Astrocyte (in vitro differentiated cells and primary cell): ENCODE measurements around the gene NLGN1. TPM values are rescaled to one million over a fixed set of nuclear protein-coding genes. Genes with fewer than 3 reads are reported as not detected.
A peak's percentile ranks its signal among the peaks of the same experiment; 100 is the strongest.

Experiments
- DNase-seq: peaks from one replicate; pipeline ENCODE4 v3.0.0-alpha.2; 2010; ENCODE audit warnings: low read depth
- FAIRE-seq: peaks from 2 replicates; lab custom pipeline; 2011; peaks lifted over from hg19 to GRCh38; lab: Jason Lieb, UNC
- H2AFZ ChIP-seq: 2 replicates; pipeline ENCODE4 v1.6.0; 2012; ENCODE audit warnings: low read depth, low read length, inconsistent platforms
- H3K27ac ChIP-seq: 2 replicates; pipeline ENCODE4 v1.5.1; 2011; ENCODE audit warnings: low read depth, low read length, inconsistent platforms
- H3K27me3 ChIP-seq: 2 replicates; pipeline ENCODE4 v1.6.0; 2011; ENCODE audit warnings: low read length, inconsistent platforms; ENCODE audit not compliant: insufficient read depth
- H3K36me3 ChIP-seq: 2 replicates; pipeline ENCODE4 v1.5.1; 2011; ENCODE audit warnings: low read length, inconsistent platforms; ENCODE audit not compliant: insufficient read depth
- H3K4me1 ChIP-seq: 2 replicates; pipeline ENCODE4 v1.5.1; 2011; ENCODE audit warnings: low read length, inconsistent platforms; ENCODE audit not compliant: insufficient read depth
- H3K4me2 ChIP-seq: 2 replicates; pipeline ENCODE4 v1.6.0; 2012; ENCODE audit warnings: low read length, inconsistent platforms
- H3K4me3 ChIP-seq: 2 replicates; pipeline ENCODE4 v1.5.1; 2011; ENCODE audit warnings: low read depth, mild to moderate bottlenecking, low read length, inconsistent platforms; ENCODE audit not compliant: insufficient read depth
- H3K79me2 ChIP-seq: 2 replicates; pipeline ENCODE4 v1.6.0; 2012; ENCODE audit warnings: mild to moderate bottlenecking, low read length, inconsistent platforms; ENCODE audit not compliant: insufficient read depth
- H3K9ac ChIP-seq: 2 replicates; pipeline ENCODE4 v1.6.0; 2012; ENCODE audit warnings: mild to moderate bottlenecking, low read length, inconsistent platforms
- H3K9me3 ChIP-seq: 2 replicates; pipeline ENCODE4 v1.5.1; 2012; ENCODE audit warnings: low read depth, mild to moderate bottlenecking, low read length, inconsistent platforms; ENCODE audit not compliant: insufficient read depth
- H4K20me1 ChIP-seq: 2 replicates; pipeline ENCODE4 v1.6.0; 2012; ENCODE audit warnings: low read length, inconsistent platforms; ENCODE audit not compliant: insufficient read depth
- H3K27ac Mint-ChIP-seq: one replicate; pipeline ENCODE4 v1.8.0; 2021; ENCODE audit warnings: mild to moderate bottlenecking, mixed read lengths; ENCODE audit not compliant: unreplicated experiment
- H3K27me3 Mint-ChIP-seq: one replicate; pipeline ENCODE4 v1.8.0; 2021; ENCODE audit warnings: low read depth, mixed read lengths; ENCODE audit not compliant: unreplicated experiment
- H3K36me3 Mint-ChIP-seq: one replicate; pipeline ENCODE4 v1.8.0; 2021; ENCODE audit warnings: low read depth, mixed read lengths; ENCODE audit not compliant: unreplicated experiment
- H3K4me1 Mint-ChIP-seq: one replicate; pipeline ENCODE4 v1.8.0; 2021; ENCODE audit warnings: low read depth, mixed read lengths; ENCODE audit not compliant: unreplicated experiment
- H3K4me3 Mint-ChIP-seq: one replicate; pipeline ENCODE4 v1.8.0; 2021; ENCODE audit warnings: mild to moderate bottlenecking, moderate library complexity, mixed read lengths; ENCODE audit not compliant: unreplicated experiment
- H3K9me3 Mint-ChIP-seq: one replicate; pipeline ENCODE4 v1.8.0; 2021; ENCODE audit warnings: mild to moderate bottlenecking, mixed read lengths; ENCODE audit not compliant: unreplicated experiment
- CTCF ChIP-seq: IDR thresholded peaks from 2 replicates; pipeline ENCODE4 v1.5.1; 2011; ENCODE audit warnings: low read depth, mild to moderate bottlenecking, inconsistent platforms, low read length, moderate library complexity; ENCODE audit not compliant: insufficient read depth
- EZH2 ChIP-seq: IDR thresholded peaks from 2 replicates; pipeline ENCODE4 v1.6.1; 2012; ENCODE audit warnings: mild to moderate bottlenecking, low read length, inconsistent platforms; ENCODE audit not compliant: insufficient read depth
- total RNA-seq: library from RNA; stranded (reverse); gene quantifications from 2 replicates; pipeline ENCODE4 v1.2.1, GENCODE V29; 2021

NLGN1 gene
- total RNA-seq, 1 donor from 2014 or later: 1.2 TPM

- H3K27ac ChIP-seq: no peak overlapping the region
These were observed 924.0 kb downstream of the NLGN1 start for GRCh38 chr3:174321548-174321947.

GRCh38 chr3:174322789-174323188 lies 925.2 kb downstream of the NLGN1 start:
- H3K9ac ChIP-seq: no peak overlapping the region
- Mint-ChIP-seq H3K4me1 (peaks cover 3% of the 10 kb centered on the region), H3K27me3 (no peaks in the 10 kb centered on the region), H3K27ac (no peak overlapping the region), H3K4me3 (no peak overlapping the region), H3K9me3 (no peaks in the 10 kb centered on the region), H3K36me3 (no peaks in the 10 kb centered on the region)
- FAIRE-seq: no peak
- H3K27ac ChIP-seq: no peak overlapping the region
- H3K4me2 ChIP-seq: no peak overlapping the region
- H3K4me3 ChIP-seq: no peak overlapping the region
- no peak overlapping the region for H2AFZ ChIP-seq
- no peaks in the 10 kb centered on the region for H3K9me3 ChIP-seq
- peaks cover 4% of the 10 kb centered on the region for H3K4me1 ChIP-seq
- no peak for DNase-seq
- no peaks in the 10 kb centered on the region for H4K20me1 ChIP-seq
- H3K79me2 ChIP-seq: no peaks in the 10 kb centered on the region
- H3K36me3 ChIP-seq: no peaks in the 10 kb centered on the region
- no peaks in the 10 kb centered on the region for H3K27me3 ChIP-seq
- TF ChIP-seq CTCF (no peak), EZH2 (no peak)

More at GRCh38 chr3:174321548-174321947, 924.0 kb downstream of the NLGN1 start:
- Histone ChIP-seq H3K36me3 (no peaks in the 10 kb centered on the region), H2AFZ (no peak overlapping the region), H3K9ac (no peak overlapping the region), H3K4me3 (no peak overlapping the region), H3K9me3 (no peaks in the 10 kb centered on the region), H3K79me2 (no peaks in the 10 kb centered on the region), H3K4me2 (no peak overlapping the region), H3K4me1 (peaks cover 4% of the 10 kb centered on the region), H4K20me1 (no peaks in the 10 kb centered on the region), H3K27me3 (no peaks in the 10 kb centered on the region)
- Mint-ChIP-seq H3K36me3 (no peaks in the 10 kb centered on the region), H3K27ac (no peak overlapping the region), H3K4me1 (peaks cover 3% of the 10 kb centered on the region), H3K27me3 (no peaks in the 10 kb centered on the region), H3K9me3 (no peaks in the 10 kb centered on the region), H3K4me3 (no peak overlapping the region)
- TF ChIP-seq EZH2 (no peak), CTCF (no peak)
- no peak for DNase-seq
- FAIRE-seq: peak; percentile 5

- DNase-seq (no peak), FAIRE-seq (no peak)
- Histone ChIP-seq H3K9ac (no peak overlapping the region), H3K36me3 (no peaks in the 10 kb centered on the region), H2AFZ (no peak overlapping the region), H3K27me3 (no peaks in the 10 kb centered on the region), H3K9me3 (no peaks in the 10 kb centered on the region), H3K27ac (no peak overlapping the region), H3K79me2 (no peaks in the 10 kb centered on the region), H3K4me3 (no peak overlapping the region), H3K4me1 (peaks cover 18% of the 10 kb centered on the region), H3K4me2 (no peak overlapping the region), H4K20me1 (no peaks in the 10 kb centered on the region)
- TF ChIP-seq CTCF (no peak), EZH2 (no peak)
- no peaks in the 10 kb centered on the region for H3K9me3 Mint-ChIP-seq
- no peak overlapping the region for H3K4me3 Mint-ChIP-seq
- peaks cover 9% of the 10 kb centered on the region for H3K4me1 Mint-ChIP-seq
- no peak overlapping the region for H3K27ac Mint-ChIP-seq
- H3K27me3 Mint-ChIP-seq: no peaks in the 10 kb centered on the region
- no peaks in the 10 kb centered on the region for H3K36me3 Mint-ChIP-seq
These were observed 927.6 kb downstream of the NLGN1 start for GRCh38 chr3:174325171-174325570.
